Activated CD8-positive, alpha-beta memory T cell treated with anti-CD3 and anti-CD28 coated beads, Interleukin-2, amount 50 U/mL, for 48 hours (primary cell): ENCODE data around the gene ACTL7B.
"Not testable (repeated sequence)": the region's sequence is repeated elsewhere in the genome, so short reads cannot be mapped to it uniquely, and the experiment has no call there.

ENCODE experiments used
- DNase-seq: peaks from one replicate; pipeline ENCODE4 v3.0.0-alpha.2; 2020

The ACTL7B gene

GRCh38 chr9:108844391-108844790, 11.4 kb downstream of the ACTL7B start:
- DNase-seq: no peak

- DNase-seq: peak; percentile 45
Observed at GRCh38 chr9:108842610-108843295, 13.0 kb downstream of the ACTL7B start.

GRCh38 chr9:108839561-108839960, 16.2 kb downstream of the ACTL7B start:
- DNase-seq: not testable (repeated sequence)

GRCh38 chr9:108838017-108838416, 17.8 kb downstream of the ACTL7B start:
- DNase-seq: no peak

GRCh38 chr9:108837530-108837929, 18.3 kb downstream of the ACTL7B start:
- no peak for DNase-seq

GRCh38 chr9:108836781-108837180, 19.0 kb downstream of the ACTL7B start:
- no peak for DNase-seq

GRCh38 chr9:108836319-108836718, 19.5 kb downstream of the ACTL7B start:
- DNase-seq: no peak

GRCh38 chr9:108835831-108836230, 20.0 kb downstream of the ACTL7B start:
- no peak for DNase-seq

GRCh38 chr9:108834959-108835665, 20.7 kb downstream of the ACTL7B start:
- no peak for DNase-seq

GRCh38 chr9:108832179-108832500, 23.6 kb downstream of the ACTL7B start:
- DNase-seq: no peak

- DNase-seq: no peak
Observed at GRCh38 chr9:108831496-108832178, 24.1 kb downstream of the ACTL7B start.

GRCh38 chr9:108830272-108830671, 25.5 kb downstream of the ACTL7B start:
- DNase-seq: no peak

- no peak for DNase-seq
Observed at GRCh38 chr9:108823829-108824228, 32.0 kb downstream of the ACTL7B start.

- DNase-seq: no peak
Observed at GRCh38 chr9:108816037-108816436, 39.7 kb downstream of the ACTL7B start.

GRCh38 chr9:108815156-108815555, 40.6 kb downstream of the ACTL7B start:
- DNase-seq: no peak

- no peak for DNase-seq
Observed at GRCh38 chr9:108813951-108814601, 41.7 kb downstream of the ACTL7B start.

- DNase-seq: no peak
Observed at GRCh38 chr9:108812396-108813025, 43.3 kb downstream of the ACTL7B start.

- DNase-seq: no peak
Observed at GRCh38 chr9:108811944-108812343, 43.8 kb downstream of the ACTL7B start.

- DNase-seq: no peak
Observed at GRCh38 chr9:108809269-108809668, 46.5 kb downstream of the ACTL7B start.
